Measurements from ENCODE around the gene CREBRF. TPM values are rescaled to one million over a fixed set of nuclear protein-coding genes. Genes with fewer than 3 reads are reported as not detected.
"Not testable (repeated sequence)": the region's sequence is repeated elsewhere in the genome, so short reads cannot be mapped to it uniquely, and the experiment has no call there.

CREBRF gene
- total RNA-seq, 1 experiment from 2014 or later, result 12.3 TPM

GRCh38 chr5:173016598-173017046, 39.5 kb upstream of the CREBRF start:
- H3K27me3 Mint-ChIP-seq (ENCODE audit: insufficient read depth, unreplicated experiment), result no peaks in the 10 kb centered on the region
- no peaks in the 10 kb centered on the region for H3K9me3 Mint-ChIP-seq (ENCODE audit: unreplicated experiment)
- CTCF ChIA-PET, result no interaction called here
- POLR2A ChIA-PET, result no interaction called here
- H3K9me3 ChIP-seq, result no peaks in the 10 kb centered on the region
- BruUV-seq (replicated peaks), result no TSS peak
- no peak for TF ChIP-seq CTCF (IDR thresholded peaks at IDR 0.05; ENCODE audit: insufficient read depth in 1 of 2, low read depth in 1 of 2, low read length in 1 of 2, severe bottlenecking in 1 of 2, unreplicated experiment in 1 of 2)
- H3K27me3 ChIP-seq (replicated peaks; ENCODE audit: control insufficient read depth, insufficient read depth, low read length), result no peaks in the 10 kb centered on the region
- no peak for DNase-seq
- peak overlapping the region; percentile 59 for H3K27ac Mint-ChIP-seq (ENCODE audit: unreplicated experiment)
- H3K36me3 Mint-ChIP-seq (ENCODE audit: insufficient read depth, unreplicated experiment), result peaks cover 37% of the 10 kb centered on the region
- no peak overlapping the region for H3K4me3 ChIP-seq (ENCODE audit: low read depth, low read length)
- H3K4me1 ChIP-seq, result peaks cover 9% of the 10 kb centered on the region
- H3K4me1 Mint-ChIP-seq (ENCODE audit: low read depth, unreplicated experiment), result peaks cover 22% of the 10 kb centered on the region
- H3K4me3 Mint-ChIP-seq (ENCODE audit: unreplicated experiment), result no peak overlapping the region
- intact Hi-C loops (cut with micrococcal nuclease; ENCODE audit: unreplicated experiment), result no loop called here
- no peaks in the 10 kb centered on the region for H3K36me3 ChIP-seq (ENCODE audit: control insufficient read depth, insufficient read depth, low read length)

GRCh38 chr5:173017087-173017486, 39.1 kb upstream of the CREBRF start:
- CTCF ChIA-PET; BruUV-seq (replicated peaks): not testable (repeated sequence)

GRCh38 chr5:173018358-173018757, 37.8 kb upstream of the CREBRF start:
- peaks cover 42% of the 10 kb centered on the region for H3K36me3 Mint-ChIP-seq (ENCODE audit: insufficient read depth, unreplicated experiment)
- peaks cover 9% of the 10 kb centered on the region for H3K4me1 ChIP-seq
- no peak for DNase-seq
- H3K27ac Mint-ChIP-seq (ENCODE audit: unreplicated experiment), result no peak overlapping the region
- intact Hi-C loops (cut with micrococcal nuclease; ENCODE audit: unreplicated experiment), result no loop called here
- no peaks in the 10 kb centered on the region for H3K27me3 Mint-ChIP-seq (ENCODE audit: insufficient read depth, unreplicated experiment)
- no peak overlapping the region for H3K4me3 ChIP-seq (ENCODE audit: low read depth, low read length)
- no peaks in the 10 kb centered on the region for H3K27me3 ChIP-seq (replicated peaks; ENCODE audit: control insufficient read depth, insufficient read depth, low read length)
- no peaks in the 10 kb centered on the region for H3K9me3 Mint-ChIP-seq (ENCODE audit: unreplicated experiment)
- TF ChIP-seq CTCF (IDR thresholded peaks at IDR 0.05; ENCODE audit: insufficient read depth in 1 of 2, low read depth in 1 of 2, low read length in 1 of 2, severe bottlenecking in 1 of 2, unreplicated experiment in 1 of 2), result no peak
- ChIA-PET CTCF (no interaction called here), POLR2A (no interaction called here)
- H3K36me3 ChIP-seq (ENCODE audit: control insufficient read depth, insufficient read depth, low read length), result no peaks in the 10 kb centered on the region; the same call in 1 of the 2 replicates
- H3K9me3 ChIP-seq, result no peaks in the 10 kb centered on the region
- no peak overlapping the region for H3K4me3 Mint-ChIP-seq (ENCODE audit: unreplicated experiment)
- H3K4me1 Mint-ChIP-seq (ENCODE audit: low read depth, unreplicated experiment), result peaks cover 22% of the 10 kb centered on the region
- BruUV-seq (replicated peaks), result no TSS peak

More at GRCh38 chr5:173017087-173017486, 39.1 kb upstream of the CREBRF start:
- H3K9me3 Mint-ChIP-seq (ENCODE audit: unreplicated experiment); H3K9me3 ChIP-seq; H3K4me3 ChIP-seq (ENCODE audit: low read depth, low read length); POLR2A ChIA-PET; H3K4me3 Mint-ChIP-seq (ENCODE audit: unreplicated experiment); intact Hi-C loops (cut with micrococcal nuclease; ENCODE audit: unreplicated experiment); H3K27me3 ChIP-seq (replicated peaks; ENCODE audit: control insufficient read depth, insufficient read depth, low read length); H3K4me1 ChIP-seq; H3K27me3 Mint-ChIP-seq (ENCODE audit: insufficient read depth, unreplicated experiment); DNase-seq; H3K36me3 ChIP-seq (ENCODE audit: control insufficient read depth, insufficient read depth, low read length): not testable (repeated sequence)
- peaks cover 22% of the 10 kb centered on the region for H3K4me1 Mint-ChIP-seq (ENCODE audit: low read depth, unreplicated experiment)
- H3K27ac Mint-ChIP-seq (ENCODE audit: unreplicated experiment), result peak overlapping the region; percentile 59
- H3K36me3 Mint-ChIP-seq (ENCODE audit: insufficient read depth, unreplicated experiment), result peaks cover 37% of the 10 kb centered on the region

- ChIA-PET POLR2A (no interaction called here), CTCF (no interaction called here)
- no peaks in the 10 kb centered on the region for H3K27me3 ChIP-seq (replicated peaks; ENCODE audit: control insufficient read depth, insufficient read depth, low read length)
- peaks cover 9% of the 10 kb centered on the region for H3K4me1 ChIP-seq
- no peak overlapping the region for H3K27ac Mint-ChIP-seq (ENCODE audit: unreplicated experiment)
- H3K9me3 ChIP-seq, result no peaks in the 10 kb centered on the region
- no TSS peak for BruUV-seq (replicated peaks)
- intact Hi-C loops (cut with micrococcal nuclease; ENCODE audit: unreplicated experiment), result no loop called here
- no peaks in the 10 kb centered on the region for H3K9me3 Mint-ChIP-seq (ENCODE audit: unreplicated experiment)
- H3K36me3 Mint-ChIP-seq (ENCODE audit: insufficient read depth, unreplicated experiment), result peaks cover 56% of the 10 kb centered on the region
- no peaks in the 10 kb centered on the region for H3K27me3 Mint-ChIP-seq (ENCODE audit: insufficient read depth, unreplicated experiment)
- H3K36me3 ChIP-seq (ENCODE audit: control insufficient read depth, insufficient read depth, low read length), result no peaks in the 10 kb centered on the region; the same call in 1 of the 2 replicates
- TF ChIP-seq CTCF (IDR thresholded peaks at IDR 0.05; ENCODE audit: insufficient read depth in 1 of 2, low read depth in 1 of 2, low read length in 1 of 2, severe bottlenecking in 1 of 2, unreplicated experiment in 1 of 2), result no peak
- no peak overlapping the region for H3K4me3 Mint-ChIP-seq (ENCODE audit: unreplicated experiment)
- DNase-seq, result no peak
- H3K4me3 ChIP-seq (ENCODE audit: low read depth, low read length), result no peak overlapping the region
- peaks cover 22% of the 10 kb centered on the region for H3K4me1 Mint-ChIP-seq (ENCODE audit: low read depth, unreplicated experiment)
Observed at GRCh38 chr5:173020154-173020581, 36.0 kb upstream of the CREBRF start.
